Lung microvascular endothelial cell (primary cell): ENCODE results near the gene MOBP. TPM values are rescaled to one million over a fixed set of nuclear protein-coding genes. Genes with fewer than 3 reads are reported as not detected.
"Not testable (repeated sequence)": the region's sequence is repeated elsewhere in the genome, so short reads cannot be mapped to it uniquely, and the experiment has no call there.

Experiments used
- DNase-seq, 2 donors: peaks; one replicate each; pipeline versions ENCODE4 v3.0.0 to v3.0.0-alpha.2; 2010; ENCODE audit warnings: low read depth in 2 of 2
- total RNA-seq: library from RNA; depleted of rRNA; stranded (reverse); fragments of >200 nt; gene quantifications from 2 replicates; pipeline ENCODE4 v1.2.1, GENCODE V29; 2014

MOBP gene, protein sequence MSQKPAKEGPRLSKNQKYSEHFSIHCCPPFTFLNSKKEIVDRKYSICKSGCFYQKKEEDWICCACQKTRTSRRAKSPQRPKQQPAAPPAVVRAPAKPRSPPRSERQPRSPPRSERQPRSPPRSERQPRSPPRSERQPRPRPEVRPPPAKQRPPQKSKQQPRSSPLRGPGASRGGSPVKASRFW
- under 0.01 TPM in 1 of 2 replicates, not detected in the other for total RNA-seq

DNA sequence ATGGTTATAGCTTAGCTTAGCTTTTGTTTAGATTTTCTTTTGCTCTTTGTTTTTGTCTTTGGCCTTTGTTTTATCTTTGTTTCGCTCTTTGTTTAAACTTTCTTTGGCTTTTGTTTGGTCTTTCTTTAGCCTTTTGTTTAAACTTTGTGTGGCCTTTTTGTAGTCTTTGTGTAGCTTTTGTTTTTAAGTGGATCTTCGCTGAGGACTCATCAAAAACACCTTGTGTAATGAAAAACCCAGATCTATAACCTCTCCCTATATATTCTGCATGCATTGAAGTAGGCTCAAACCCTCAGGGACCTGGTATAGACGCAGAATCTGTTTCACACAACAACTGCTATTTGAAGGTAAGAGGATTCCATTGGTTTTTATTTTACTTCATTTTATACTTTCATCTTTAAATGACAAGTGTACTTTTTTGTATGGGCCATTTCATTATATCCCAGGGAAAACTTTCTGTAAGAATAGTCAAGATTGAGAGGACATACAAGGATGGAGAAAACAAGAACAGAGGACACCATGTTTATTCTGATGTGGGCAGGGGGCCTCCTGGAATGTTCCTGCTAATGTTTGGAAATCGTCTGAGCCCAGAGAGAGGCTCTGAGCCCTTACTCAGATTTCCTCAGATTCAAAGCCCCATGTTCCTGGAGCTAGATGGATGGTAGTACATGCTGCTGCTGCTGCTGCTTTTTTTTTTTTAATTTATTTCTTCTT, at the start of gene MOBP:
TSS of gene MOBP (plus strand) at position 287 of the 714 bp plus-strand sequence. CDS start 34,390 bp downstream, outside the sequence.
- DNase-seq: no peak

- DNase-seq: not testable (repeated sequence)
These were observed 48.8 kb upstream of the MOBP start for GRCh38 chr3:39418556-39419225.

DNA sequence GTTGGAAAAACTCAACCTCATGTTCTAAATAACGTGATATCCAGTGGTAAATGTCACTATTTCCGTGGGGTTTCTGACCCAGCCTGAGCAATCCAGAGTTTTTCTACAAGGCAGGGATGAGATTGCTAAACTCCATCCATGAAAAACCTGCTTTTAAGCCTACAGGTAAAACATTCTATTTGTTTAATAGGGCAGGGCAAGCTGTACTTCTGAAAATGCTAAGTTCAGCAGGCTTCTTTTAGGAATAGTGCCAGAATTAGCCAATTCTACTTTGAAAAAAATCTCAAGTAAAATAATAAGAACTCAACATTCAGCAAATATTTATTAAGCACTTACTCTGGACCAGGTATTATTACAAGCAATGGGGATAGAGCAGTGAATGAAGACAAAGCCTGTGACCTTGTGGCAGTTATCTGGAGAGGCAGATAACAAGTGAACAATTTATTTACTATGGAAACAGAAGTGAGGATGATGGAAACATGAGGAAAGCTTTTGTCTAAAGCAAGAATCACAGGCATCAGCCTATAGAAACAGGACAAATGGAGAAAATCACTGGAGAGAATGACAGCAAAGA, 47.7 kb upstream of the MOBP start:
- DNase-seq: no peak

DNA sequence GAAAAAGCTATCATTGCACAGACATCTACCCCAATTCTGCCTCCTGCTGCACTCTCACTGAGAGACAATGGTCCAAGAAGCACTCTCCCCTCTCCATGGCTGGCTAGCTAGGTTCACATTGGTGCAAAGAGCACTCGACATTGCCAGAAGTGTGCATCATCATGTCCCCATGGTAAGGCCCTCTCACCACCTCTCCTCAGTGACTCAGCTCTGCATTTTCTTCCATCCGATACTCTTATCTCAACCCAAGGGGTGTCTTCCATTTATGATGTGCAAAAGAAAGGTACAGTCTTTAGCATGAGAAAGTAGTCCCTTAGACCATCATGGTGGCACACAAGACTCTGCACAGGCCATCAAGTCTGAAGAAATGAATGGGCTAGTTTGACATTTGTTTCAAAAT, 46.9 kb upstream of the MOBP start:
- no peak for DNase-seq

- no peak for DNase-seq
These were observed 44.0 kb upstream of the MOBP start for GRCh38 chr3:39423436-39423970.

DNA sequence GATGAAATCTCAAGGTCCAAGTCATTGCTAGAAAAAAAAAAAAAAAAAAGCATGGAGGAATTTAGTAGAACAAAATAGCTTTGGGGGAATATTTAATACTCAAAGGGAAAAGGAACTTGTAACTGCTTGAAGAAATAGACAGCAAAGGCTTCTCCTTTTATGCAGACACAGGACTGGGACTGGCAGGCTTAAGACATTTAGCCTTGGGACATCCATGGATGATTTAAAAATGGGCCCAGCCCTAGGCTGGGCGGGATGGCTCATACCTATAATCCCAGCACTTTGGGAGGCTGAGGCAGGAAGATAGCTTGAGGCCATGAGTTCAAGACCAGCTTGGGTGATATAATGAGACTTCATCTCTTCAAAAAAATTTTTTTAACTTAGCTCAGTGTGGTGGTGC, 41.2 kb upstream of the MOBP start:
- DNase-seq: no peak

DNA sequence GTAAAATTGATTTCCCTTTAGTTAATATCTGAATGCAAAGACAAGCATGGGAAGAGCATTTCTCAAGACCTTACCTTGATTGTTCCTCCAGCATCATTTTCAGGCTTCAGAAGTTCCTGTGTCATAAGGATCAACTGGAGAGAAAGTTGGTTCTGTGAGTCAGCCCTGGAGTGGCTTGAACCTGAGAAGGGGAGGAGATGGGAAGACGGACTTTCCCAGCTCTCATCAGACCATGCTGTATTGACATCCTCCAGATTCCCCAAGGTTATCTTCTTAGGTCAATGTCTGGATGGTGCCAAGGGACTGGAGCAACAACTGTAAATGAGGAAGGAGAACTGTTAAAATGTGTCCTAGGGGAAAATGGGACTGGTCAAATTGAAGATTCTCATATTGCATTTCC, 40.0 kb upstream of the MOBP start:
- no peak for DNase-seq

- DNase-seq: peak; percentile 77 to 87
These were observed 38.7 kb upstream of the MOBP start for GRCh38 chr3:39428745-39429201.

- no peak for DNase-seq
These were observed 38.0 kb upstream of the MOBP start for GRCh38 chr3:39429466-39429865.

DNA sequence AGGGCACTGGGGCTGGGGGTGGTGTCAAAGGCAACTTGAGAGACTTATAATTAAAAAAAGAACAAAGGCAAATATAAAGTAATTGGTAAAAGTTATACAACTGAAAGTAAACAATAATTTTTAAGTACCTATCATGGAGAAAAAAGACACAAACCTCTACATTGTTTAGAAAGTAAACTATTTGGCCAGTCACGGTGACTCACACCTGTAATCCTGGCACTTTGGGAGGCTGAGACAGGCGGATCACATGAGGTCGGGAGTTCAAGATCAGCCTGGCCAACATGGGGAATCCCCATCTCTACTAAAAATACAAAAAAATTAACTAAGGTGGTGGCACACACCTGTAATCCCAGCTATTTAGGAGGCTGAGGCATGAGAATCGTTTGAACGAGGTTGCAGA, 35.1 kb upstream of the MOBP start:
- DNase-seq: peak in 1 of 2 donors; percentile 28

- peak; percentile 35 to 83 for DNase-seq
These were observed 33.8 kb upstream of the MOBP start for GRCh38 chr3:39433642-39434041.

DNA sequence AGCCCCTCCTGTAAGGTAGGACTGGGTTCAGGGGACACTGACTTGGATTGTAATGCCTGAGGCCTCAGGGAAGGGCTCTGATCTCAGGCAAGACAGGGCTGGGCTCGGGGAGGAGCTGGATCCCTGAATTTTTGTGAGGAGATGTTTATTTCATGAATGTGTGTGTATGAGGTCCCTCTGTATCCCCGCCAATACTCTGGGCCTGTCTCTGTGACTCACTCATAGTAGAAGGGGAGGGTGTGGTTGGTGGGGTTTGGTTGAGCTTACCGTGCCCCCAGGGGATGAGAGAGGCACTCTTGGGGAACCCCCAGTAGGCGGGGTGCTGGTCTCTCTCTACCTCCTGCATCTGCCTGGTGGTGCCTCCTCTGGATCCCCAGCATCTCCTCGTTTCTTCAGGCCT, 32.9 kb upstream of the MOBP start:
- DNase-seq: no peak

GRCh38 chr3:39435006-39435748, 32.3 kb upstream of the MOBP start:
- DNase-seq: no peak

GRCh38 chr3:39438880-39439279, 28.6 kb upstream of the MOBP start:
- DNase-seq: no peak

DNA sequence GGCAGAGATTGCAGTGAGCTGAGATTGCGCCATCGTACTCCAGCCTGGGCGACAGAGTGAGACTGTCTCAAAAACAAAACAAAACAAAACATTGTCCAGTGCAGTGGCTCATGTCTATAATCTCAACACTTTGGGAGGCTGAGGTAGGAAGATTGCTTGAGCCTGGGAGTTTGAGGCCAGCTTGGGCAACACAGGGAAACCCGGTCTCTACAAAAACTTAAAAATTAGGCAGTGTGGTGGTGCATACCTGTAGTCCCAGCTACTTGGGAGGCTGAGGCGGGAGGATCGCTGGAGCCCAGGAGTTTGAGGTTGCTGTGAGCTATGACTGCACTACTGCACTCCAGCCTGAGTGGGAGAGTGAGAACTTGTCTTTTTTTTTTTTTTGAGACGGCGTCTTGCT, 27.2 kb upstream of the MOBP start:
- no peak for DNase-seq

GRCh38 chr3:39443530-39443929, 23.9 kb upstream of the MOBP start:
- peak; percentile 19 to 45 for DNase-seq

GRCh38 chr3:39445927-39446326, 21.6 kb upstream of the MOBP start:
- no peak for DNase-seq

DNA sequence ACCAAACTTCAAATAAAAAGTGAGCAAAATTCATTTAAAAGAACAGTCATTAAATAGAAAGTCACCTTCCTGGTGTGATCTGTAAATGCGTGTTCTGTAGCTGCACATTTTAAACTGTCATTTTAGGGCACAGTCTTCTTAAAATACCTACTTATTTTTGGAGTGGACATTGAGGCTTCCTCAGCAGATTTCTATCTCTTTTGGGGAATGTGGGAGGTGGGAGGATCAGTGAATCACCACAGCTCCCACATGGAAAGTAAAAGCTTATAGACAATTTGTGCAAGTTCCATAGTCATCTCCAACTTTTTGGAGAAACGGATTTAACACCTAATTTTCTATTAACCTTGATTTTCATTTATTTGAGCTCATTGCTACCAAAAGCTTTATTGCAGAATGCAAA, 21.0 kb upstream of the MOBP start:
- no peak for DNase-seq

DNA sequence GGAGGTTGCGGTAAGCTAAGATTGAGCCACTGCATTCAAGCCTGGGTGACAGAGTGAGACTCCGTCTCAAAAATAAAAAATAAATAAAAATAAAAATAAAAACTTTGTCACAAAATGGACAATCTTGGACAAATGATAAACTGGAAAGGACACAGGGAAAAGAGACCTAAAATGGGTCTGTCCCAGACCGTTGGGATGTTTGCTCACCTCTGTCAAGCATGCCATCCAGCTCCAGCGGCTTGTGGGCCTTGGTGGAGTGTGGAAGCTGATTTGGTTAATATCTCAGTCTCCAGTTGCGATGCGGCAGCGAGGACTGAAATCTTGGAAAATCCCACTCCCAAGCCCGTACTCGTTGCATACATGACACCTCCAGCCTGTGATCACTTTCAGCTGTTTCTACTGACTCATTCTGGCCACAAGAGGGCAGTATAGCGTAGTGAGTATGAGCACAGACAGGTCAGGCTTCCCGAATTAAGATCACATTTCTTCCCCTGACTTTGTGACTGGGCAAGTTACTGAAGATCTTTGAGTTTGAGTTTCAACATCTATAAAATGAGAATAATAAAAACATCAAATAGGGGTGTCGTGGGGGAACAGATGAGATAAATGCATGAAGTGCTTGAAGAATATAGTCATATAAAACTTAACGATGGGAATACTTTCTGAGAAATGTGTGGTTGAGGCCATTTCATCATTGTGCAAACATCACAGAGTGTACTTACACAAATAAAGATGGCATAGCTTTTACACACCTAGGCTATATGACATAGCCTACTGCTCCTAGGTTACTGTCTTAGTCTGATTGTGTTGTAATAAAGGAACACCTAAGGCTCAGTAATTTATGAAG, 19.6 kb upstream of the MOBP start:
- DNase-seq: peak; percentile 83 to 88

- DNase-seq: no peak
These were observed 18.8 kb upstream of the MOBP start for GRCh38 chr3:39448506-39449233.
